Peyer's patch (tissue), 4 donors: ENCODE measurements around the gene TGFBI.

Experiments used
- CTCF ChIP-seq, 6 experiments: fragments of 450-650 bp in 4 of 6; fragments of 200-600 bp in 2 of 6; sonication (generic) in 1 of 6; IDR thresholded peaks; one replicate each; pipeline ENCODE4 v1.5.1; 2017 to 2019; ENCODE audit warnings: antibody characterized with exemption in 6 of 6, mild to moderate bottlenecking in 3 of 6, moderate library complexity in 1 of 6
- POLR2A ChIP-seq, 2 donors: fragments of 450-650 bp; IDR thresholded peaks; one replicate each; pipeline ENCODE4 v1.5.1; 2017; ENCODE audit warnings: antibody characterized with exemption in 2 of 2, mild to moderate bottlenecking in 2 of 2, moderate library complexity in 2 of 2

DNA sequence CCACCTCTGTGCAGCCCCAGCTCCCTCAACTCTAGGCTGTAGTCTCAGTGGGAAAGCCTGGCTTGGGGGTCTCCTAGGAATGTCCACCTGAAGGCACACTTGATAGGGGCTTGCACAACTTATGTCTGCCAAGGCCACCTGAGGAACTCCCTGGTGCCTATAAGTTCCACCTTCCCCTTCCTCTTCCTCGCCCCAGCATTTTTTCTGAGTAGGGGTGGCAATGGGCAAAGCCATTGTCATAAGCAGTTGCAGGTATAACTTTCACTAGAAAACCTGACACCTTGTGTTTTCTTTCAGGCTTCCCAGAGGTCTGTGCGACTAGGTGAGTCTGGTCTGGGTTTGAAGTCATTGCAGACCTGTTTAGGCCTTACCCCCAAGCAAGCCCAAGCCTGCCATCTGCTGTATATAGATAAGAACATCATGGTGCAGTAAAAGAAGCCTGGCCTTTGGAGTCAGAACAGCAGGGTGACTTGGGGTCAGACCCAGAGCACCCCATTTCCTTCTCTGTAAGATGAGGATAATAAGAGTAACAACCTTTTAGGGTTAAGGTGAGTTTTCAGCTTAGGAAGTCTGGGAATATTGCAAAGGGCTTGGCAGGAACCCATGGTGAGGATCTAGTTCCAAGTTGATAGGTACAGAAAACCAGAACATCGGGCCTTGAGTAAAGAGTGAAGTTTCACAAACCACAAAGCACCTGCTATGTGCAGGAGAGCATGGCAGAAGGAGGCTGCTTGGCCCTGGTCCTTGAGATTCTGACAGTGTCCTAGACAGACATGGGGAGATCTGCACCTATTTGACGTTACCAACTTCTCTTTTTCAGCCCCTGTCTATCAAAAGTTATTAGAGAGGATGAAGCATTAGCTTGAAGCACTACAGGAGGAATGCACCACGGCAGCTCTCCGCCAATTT is 33.8 kb downstream of the TGFBI start:
- TF ChIP-seq CTCF (IDR thresholded peaks at IDR 0.05) (peak in 4 of 6 experiments; percentile 32 to 61 (median 54)), POLR2A (IDR thresholded peaks at IDR 0.05) (no peak)
